Activated CD4-positive, alpha-beta T cell treated with anti-CD3 and anti-CD28 coated beads for 1 hour (primary cell): ENCODE results near the gene OGA.

Experiments
- DNase-seq: peaks from one replicate; pipeline ENCODE4 v3.0.0-alpha.2; 2020

Gene OGA

GRCh38 chr10:101749047-101750016 lies 68.9 kb downstream of the OGA start:
- no peak for DNase-seq

GRCh38 chr10:101748496-101748895 lies 69.7 kb downstream of the OGA start:
- DNase-seq: no peak

GRCh38 chr10:101745074-101745696 lies 73.1 kb downstream of the OGA start:
- no peak for DNase-seq

GRCh38 chr10:101744267-101744666 lies 74.0 kb downstream of the OGA start:
- no peak for DNase-seq

GRCh38 chr10:101741938-101742337 lies 76.3 kb downstream of the OGA start:
- DNase-seq: no peak

- DNase-seq: no peak
Observed at GRCh38 chr10:101736666-101737065, 81.6 kb downstream of the OGA start.
